ENCODE measurements around the gene HNF4A. TPM values are rescaled to one million over a fixed set of nuclear protein-coding genes. Genes with fewer than 3 reads are reported as not detected.

Gene HNF4A
- total RNA-seq, result not detected in 2 replicates

GRCh38 chr20:44355498-44356352 lies at the start of gene HNF4A:
Gene HNF4A, plus strand, starts transcription at chr20:44355699. Its CDS starts 106 bp downstream, at chr20:44355805.
- no peak within 1 kb of the TSS for H3K4me3 ChIP-seq (ENCODE audit: low read depth, low read length)
- TF ChIP-seq CTCF (conservative IDR thresholded peaks at IDR 0.05; ENCODE audit: low read depth, low read length), result no peak
- DNase-seq (ENCODE audit: low read depth), result no peak

- no peak for DNase-seq (ENCODE audit: low read depth)
- no peak overlapping the region for H3K4me3 ChIP-seq (ENCODE audit: low read depth, low read length)
- TF ChIP-seq CTCF (conservative IDR thresholded peaks at IDR 0.05; ENCODE audit: low read depth, low read length), result no peak
These were observed 48.6 kb upstream of the HNF4A start for GRCh38 chr20:44306927-44307326.

GRCh38 chr20:44309763-44310663 lies 45.5 kb upstream of the HNF4A start:
- H3K4me3 ChIP-seq (ENCODE audit: low read depth, low read length), result peak overlapping the region; percentile 99
- TF ChIP-seq CTCF (conservative IDR thresholded peaks at IDR 0.05; ENCODE audit: low read depth, low read length), result no peak
- no peak for DNase-seq (ENCODE audit: low read depth)

GRCh38 chr20:44310664-44311639 lies 44.5 kb upstream of the HNF4A start, which contains the start of gene FITM2:
Gene FITM2, minus strand, starts transcription at chr20:44311202. Its CDS starts 54 bp downstream, at chr20:44311148.
- peak; percentile 44 for DNase-seq (ENCODE audit: low read depth)
- peak; percentile 91 for TF ChIP-seq CTCF (conservative IDR thresholded peaks at IDR 0.05; ENCODE audit: low read depth, low read length)
- peak within 1 kb of the TSS; percentile 99 for H3K4me3 ChIP-seq (ENCODE audit: low read depth, low read length)

- DNase-seq (ENCODE audit: low read depth), result no peak
- H3K4me3 ChIP-seq (ENCODE audit: low read depth, low read length), result no peak overlapping the region
- TF ChIP-seq CTCF (conservative IDR thresholded peaks at IDR 0.05; ENCODE audit: low read depth, low read length), result no peak
These were observed 40.6 kb upstream of the HNF4A start for GRCh38 chr20:44314870-44315269.

- TF ChIP-seq CTCF (conservative IDR thresholded peaks at IDR 0.05; ENCODE audit: low read depth, low read length), result no peak
- H3K4me3 ChIP-seq (ENCODE audit: low read depth, low read length), result no peak overlapping the region
- DNase-seq (ENCODE audit: low read depth), result no peak
These were observed 35.6 kb upstream of the HNF4A start for GRCh38 chr20:44319839-44320422.

Measured in epithelial cell of proximal tubule (primary cell).